Endothelial cell of umbilical vein (primary cell): ENCODE data around the gene ASF1A.

Experiments used
- CTCF ChIP-seq, 2 donors: IDR thresholded peaks; 1 replicate in 1 of 2; 2 replicates in 1 of 2; pipeline ENCODE4 v1.5.1; 2011; ENCODE audit warnings: low read length in 2 of 2, mild to moderate bottlenecking in 2 of 2, moderate library complexity in 2 of 2, control low read depth in 1 of 2, inconsistent platforms in 1 of 2, low read depth in 1 of 2; ENCODE audit not compliant: insufficient read depth in 1 of 2; ENCODE audit errors: extremely low read depth in 1 of 2
- POLR2A ChIP-seq: IDR thresholded peaks from 2 replicates; pipeline ENCODE4 v1.6.1; 2012; ENCODE audit warnings: low read depth, mild to moderate bottlenecking, control low read depth, low read length
- POLR2AphosphoS5 ChIP-seq: IDR thresholded peaks from 2 replicates; pipeline ENCODE4 v1.6.1; 2012; ENCODE audit warnings: low read depth, mild to moderate bottlenecking, control low read depth, low read length, moderate library complexity; ENCODE audit not compliant: insufficient read depth

- no peak for TF ChIP-seq CTCF (IDR thresholded peaks at IDR 0.05; ENCODE audit: extremely low read depth in 1 of 2, insufficient read depth in 1 of 2, low read depth in 1 of 2, low read length in 2 of 2)
- no peak for TF ChIP-seq POLR2AphosphoS5
- TF ChIP-seq POLR2A, result no peak
These were observed 34.4 kb upstream of the ASF1A start for GRCh38 chr6:118859517-118860064.
